Left renal cortex interstitium (tissue), 4 donors: ENCODE data around the gene DPY19L3. TPM values are rescaled to one million over a fixed set of nuclear protein-coding genes. Genes with fewer than 3 reads are reported as not detected.
"Not testable (repeated sequence)": the region's sequence is repeated elsewhere in the genome, so short reads cannot be mapped to it uniquely, and the experiment has no call there.

ENCODE experiments used
- DNase-seq, 4 donors: peaks; one replicate each; pipeline ENCODE4 v3.0.0-alpha.2; 2013; ENCODE audit warnings: low read depth in 4 of 4, low spot score in 2 of 4, missing footprints in 1 of 4
- polyA plus RNA-seq, 4 donors: library from polyadenylated mRNA; unstranded; fragments of 120-200 nt; gene quantifications; one replicate each; pipeline ENCODE4 v1.2.1, GENCODE V29; 2013; ENCODE audit not compliant: insufficient read length in 4 of 4

Gene DPY19L3
- polyA plus RNA-seq, 4 donors, result 51.8 to 79.4 (median 61.0) TPM

DNA sequence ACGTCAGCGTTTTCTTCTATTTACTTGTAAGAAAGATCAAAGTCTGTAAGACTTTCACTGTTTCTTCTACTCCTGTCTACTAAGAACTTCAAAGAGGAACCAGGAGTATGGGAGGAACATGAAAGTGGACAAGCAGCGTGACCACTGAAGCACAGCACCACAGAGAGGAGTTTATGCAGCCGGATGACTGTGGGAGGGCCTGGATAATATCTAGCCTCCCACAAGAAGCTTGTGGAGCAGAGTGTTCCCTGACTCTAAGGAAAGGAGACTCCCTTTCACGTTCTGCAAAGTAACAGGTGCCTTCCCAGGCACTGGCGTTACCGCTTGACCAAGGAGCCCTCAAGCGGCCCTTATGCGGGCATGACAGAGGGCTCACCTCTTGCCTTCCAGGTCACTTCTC is 91.8 kb downstream of the DPY19L3 start:
- DNase-seq, result peak in 1 of 4 donors; percentile 9

- DNase-seq, result no peak
Observed at GRCh38 chr19:32498648-32499200, 93.2 kb downstream of the DPY19L3 start.

GRCh38 chr19:32512498-32512897 is 106.9 kb downstream of the DPY19L3 start:
- DNase-seq, result not testable (repeated sequence)

- no peak for DNase-seq
Observed at GRCh38 chr19:32519023-32519422, 113.5 kb downstream of the DPY19L3 start.

- no peak for DNase-seq
Observed at GRCh38 chr19:32522967-32523366, 117.4 kb downstream of the DPY19L3 start.

GRCh38 chr19:32526895-32527294 is 121.3 kb downstream of the DPY19L3 start:
- no peak for DNase-seq

DNA sequence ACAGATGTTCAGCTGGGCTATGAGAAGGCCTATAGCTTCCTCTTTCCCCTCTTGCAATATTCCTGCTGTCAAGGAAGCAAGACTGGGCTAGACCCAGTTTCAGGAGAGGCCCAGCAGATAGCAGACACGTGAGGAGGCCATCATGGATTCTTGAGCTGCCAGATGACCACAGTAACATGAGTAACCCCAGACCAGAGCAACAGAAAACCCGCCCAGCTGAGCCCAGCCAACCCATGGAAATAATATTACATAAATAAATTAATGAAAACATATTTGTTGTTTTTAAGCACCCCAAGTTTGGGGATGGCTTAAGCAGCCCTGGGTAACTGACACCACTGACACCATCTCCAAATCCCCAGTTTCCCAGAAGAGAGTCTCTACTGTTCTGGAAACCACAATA is 125.2 kb downstream of the DPY19L3 start:
- no peak for DNase-seq

- DNase-seq, result no peak
Observed at GRCh38 chr19:32532233-32532632, 126.7 kb downstream of the DPY19L3 start.

Other genes starting within 250 kb of the DPY19L3 start
- gene ZNF507, start 60.2 kb upstream of the DPY19L3 start, polyA plus RNA-seq, result 10 to 100 TPM; 20.7 to 29.8 (median 26.1) TPM
- 100 to 1,000 TPM; 112 to 132 (median 116) TPM for gene PDCD5, start 175.4 kb downstream of the DPY19L3 start, polyA plus RNA-seq